ENCODE results near the gene SYT1. TPM values are rescaled to one million over a fixed set of nuclear protein-coding genes. Genes with fewer than 3 reads are reported as not detected.

The SYT1 gene
- total and polyA plus RNA-seq, 10 donors, result 0.56 to 7.3 (median 2.6) TPM

DNA sequence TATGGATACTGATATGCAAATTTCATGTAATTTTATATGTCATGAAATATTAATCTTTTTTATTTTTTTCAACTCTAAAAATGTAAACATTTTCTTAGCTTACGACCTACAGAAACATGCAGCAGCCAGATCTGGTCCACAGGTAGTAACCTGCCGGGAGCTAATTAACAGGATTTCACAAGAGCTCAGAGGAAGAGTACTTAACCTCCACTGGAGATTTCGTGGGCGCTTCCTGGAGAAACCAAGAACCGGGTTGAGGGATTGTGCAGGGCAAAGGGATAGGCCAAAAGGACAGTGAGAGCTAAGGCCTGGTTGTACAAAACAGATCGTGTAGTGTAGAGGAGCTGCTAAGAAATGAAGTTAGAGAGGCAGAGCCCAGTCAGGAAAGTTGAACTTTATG, 510.5 kb downstream of the SYT1 start:
- WGBS, 5 donors, result 60 to 82% (median 71%) methylated on average over 6 of the region's 6 CpGs
- DNase-seq, result no peak
- TF ChIP-seq POLR2A (IDR thresholded peaks at IDR 0.05) (no peak), POLR2AphosphoS5 (IDR thresholded peaks at IDR 0.05) (no peak)
- TF ChIP-seq, protein P1, sequence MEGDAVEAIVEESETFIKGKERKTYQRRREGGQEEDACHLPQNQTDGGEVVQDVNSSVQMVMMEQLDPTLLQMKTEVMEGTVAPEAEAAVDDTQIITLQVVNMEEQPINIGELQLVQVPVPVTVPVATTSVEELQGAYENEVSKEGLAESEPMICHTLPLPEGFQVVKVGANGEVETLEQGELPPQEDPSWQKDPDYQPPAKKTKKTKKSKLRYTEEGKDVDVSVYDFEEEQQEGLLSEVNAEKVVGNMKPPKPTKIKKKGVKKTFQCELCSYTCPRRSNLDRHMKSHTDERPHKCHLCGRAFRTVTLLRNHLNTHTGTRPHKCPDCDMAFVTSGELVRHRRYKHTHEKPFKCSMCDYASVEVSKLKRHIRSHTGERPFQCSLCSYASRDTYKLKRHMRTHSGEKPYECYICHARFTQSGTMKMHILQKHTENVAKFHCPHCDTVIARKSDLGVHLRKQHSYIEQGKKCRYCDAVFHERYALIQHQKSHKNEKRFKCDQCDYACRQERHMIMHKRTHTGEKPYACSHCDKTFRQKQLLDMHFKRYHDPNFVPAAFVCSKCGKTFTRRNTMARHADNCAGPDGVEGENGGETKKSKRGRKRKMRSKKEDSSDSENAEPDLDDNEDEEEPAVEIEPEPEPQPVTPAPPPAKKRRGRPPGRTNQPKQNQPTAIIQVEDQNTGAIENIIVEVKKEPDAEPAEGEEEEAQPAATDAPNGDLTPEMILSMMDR (IDR thresholded peaks at IDR 0.05 in 8 of 11, conservative IDR thresholded peaks at IDR 0.05 in 3 of 11), result no peak
- intact Hi-C loops (cut with DNase I; ENCODE audit: low total_unique reads), result no loop called here
- no peaks in the 10 kb centered on the region for H3K9me3 ChIP-seq
- no peaks in the 10 kb centered on the region for H3K4me1 ChIP-seq
- H3K27me3 ChIP-seq (replicated peaks in 1 of 7), result no peaks in the 10 kb centered on the region
- no peak overlapping the region for H3K4me3 ChIP-seq
- H3K36me3 ChIP-seq, result no peaks in the 10 kb centered on the region
- no peak overlapping the region for H3K27ac ChIP-seq

DNA sequence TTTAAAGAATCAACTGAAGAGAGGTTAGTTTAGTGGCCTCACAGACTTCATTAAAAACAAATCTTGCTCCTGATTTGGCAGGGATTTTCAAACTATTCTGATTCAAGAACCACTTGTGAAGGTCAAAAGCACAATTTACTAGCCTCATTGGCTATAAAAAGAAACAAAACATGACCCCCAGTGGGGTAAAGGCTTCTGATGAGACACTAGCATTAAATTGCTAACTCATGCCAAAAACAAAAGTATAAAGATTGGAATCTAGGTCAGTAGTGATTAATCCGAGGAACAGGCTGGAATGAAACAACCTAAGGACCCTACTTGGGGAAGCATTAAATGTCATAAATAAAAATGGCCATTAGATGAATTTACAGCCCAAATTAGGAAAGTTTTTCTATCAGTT, 513.9 kb downstream of the SYT1 start:
- intact Hi-C loops (cut with DNase I; ENCODE audit: low total_unique reads), result no loop called here

DNA sequence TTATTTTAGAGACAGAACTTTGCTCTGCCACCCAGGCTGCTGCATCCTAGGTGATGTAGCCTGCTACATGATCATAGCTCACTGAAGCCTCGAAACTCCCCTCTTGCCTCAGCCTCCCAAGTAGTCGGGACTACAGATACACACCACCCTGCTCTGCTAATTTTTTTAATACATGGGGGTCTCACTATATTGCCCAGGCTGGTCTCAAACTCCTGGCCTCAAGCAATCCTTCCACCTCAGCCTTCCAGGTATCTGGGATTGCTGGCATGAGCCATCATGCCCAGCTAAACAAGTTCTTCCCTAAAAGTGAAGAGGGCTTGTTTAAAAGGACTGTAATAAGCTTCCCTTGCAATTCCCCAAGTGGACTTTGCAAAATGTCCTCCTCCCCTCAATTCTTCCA, 515.8 kb downstream of the SYT1 start:
- Histone ChIP-seq H3K4me1 (no peaks in the 10 kb centered on the region), H3K36me3 (no peaks in the 10 kb centered on the region), H3K4me3 (no peak overlapping the region), H3K9me3 (no peaks in the 10 kb centered on the region), H3K27ac (no peak overlapping the region), H3K27me3 (replicated peaks in 1 of 7) (no peaks in the 10 kb centered on the region)
- WGBS, 5 donors, result 80 to 90% (median 88%) methylated on average over 2 of the region's 2 CpGs
- intact Hi-C loops (cut with DNase I; ENCODE audit: low total_unique reads), result no loop called here
- TF ChIP-seq, protein P1 (IDR thresholded peaks at IDR 0.05 in 8 of 11, conservative IDR thresholded peaks at IDR 0.05 in 3 of 11), result no peak
- TF ChIP-seq POLR2A (IDR thresholded peaks at IDR 0.05) (no peak), POLR2AphosphoS5 (IDR thresholded peaks at IDR 0.05) (no peak)
- no peak for DNase-seq

More for the DNA sequence above, 513.9 kb downstream of the SYT1 start:
- no peaks in the 10 kb centered on the region for H3K4me1 ChIP-seq
- H3K27me3 ChIP-seq (replicated peaks in 1 of 7), result no peaks in the 10 kb centered on the region
- no peaks in the 10 kb centered on the region for H3K36me3 ChIP-seq
- WGBS, 5 donors, result 57 to 80% (median 70%) methylated on average over 1 of the region's 1 CpG
- TF ChIP-seq POLR2A (IDR thresholded peaks at IDR 0.05) (no peak), POLR2AphosphoS5 (IDR thresholded peaks at IDR 0.05) (no peak)
- TF ChIP-seq, protein P1 (IDR thresholded peaks at IDR 0.05 in 8 of 11, conservative IDR thresholded peaks at IDR 0.05 in 3 of 11), result no peak
- no peaks in the 10 kb centered on the region for H3K9me3 ChIP-seq
- no peak overlapping the region for H3K27ac ChIP-seq
- H3K4me3 ChIP-seq, result no peak overlapping the region
- no peak for DNase-seq

DNA sequence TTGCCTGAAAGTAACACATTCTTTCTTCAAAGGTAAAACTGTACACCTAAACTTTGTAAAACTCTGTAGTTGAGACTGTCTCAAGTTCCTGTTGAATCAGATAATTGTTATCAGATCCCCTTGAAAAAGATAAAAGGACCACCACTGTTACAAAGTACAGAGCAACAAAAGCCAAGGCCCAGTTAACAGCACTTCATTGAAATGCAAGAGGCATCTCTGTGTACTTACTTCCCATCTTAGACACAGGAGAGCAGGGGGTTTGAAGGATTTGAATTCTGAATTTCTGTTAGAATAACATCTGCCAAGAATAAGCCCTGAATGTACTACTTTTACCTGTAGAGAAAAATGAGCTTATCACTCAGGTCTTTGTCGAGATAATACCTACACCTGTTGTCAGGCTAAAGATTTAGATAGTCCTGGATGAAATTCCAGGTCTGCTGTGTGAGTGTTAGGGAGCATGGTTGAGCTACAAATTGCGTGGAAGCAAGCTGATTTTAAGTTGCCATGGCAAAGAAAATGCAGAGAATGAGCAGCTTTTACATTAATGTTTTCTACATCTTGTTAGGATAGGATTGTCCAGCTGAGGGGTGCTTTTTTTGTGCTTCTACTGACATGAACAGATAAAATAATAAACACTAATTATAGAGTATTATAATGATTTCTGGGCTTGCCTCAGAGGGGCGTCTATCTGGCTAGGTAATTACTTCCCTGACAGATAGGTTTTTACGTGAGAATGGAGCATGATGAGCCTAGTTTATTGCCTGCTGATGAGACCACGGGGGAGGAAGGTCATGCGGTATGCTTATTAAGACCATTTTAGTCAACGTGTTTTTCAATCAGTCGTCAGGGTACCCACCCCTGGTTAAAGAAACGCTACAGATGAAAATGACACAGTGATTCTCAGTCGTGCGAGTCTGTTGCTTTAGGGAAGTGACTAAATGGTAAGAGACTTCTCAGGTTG, 517.0 kb downstream of the SYT1 start:
- Histone ChIP-seq H3K27me3 (replicated peaks in 1 of 7) (no peaks in the 10 kb centered on the region), H3K4me1 (no peaks in the 10 kb centered on the region), H3K9me3 (no peaks in the 10 kb centered on the region), H3K36me3 (no peaks in the 10 kb centered on the region), H3K4me3 (no peak overlapping the region), H3K27ac (no peak overlapping the region)
- TF ChIP-seq POLR2AphosphoS5 (IDR thresholded peaks at IDR 0.05) (no peak), POLR2A (IDR thresholded peaks at IDR 0.05) (no peak)
- TF ChIP-seq, protein P1 (IDR thresholded peaks at IDR 0.05 in 8 of 11, conservative IDR thresholded peaks at IDR 0.05 in 3 of 11), result no peak
- intact Hi-C loops (cut with DNase I; ENCODE audit: low total_unique reads), result no loop called here
- WGBS, 5 donors, result 62 to 77% (median 63%) methylated on average over 11 of the region's 11 CpGs
- no peak for DNase-seq
